GM23338 (cell line): ENCODE results near the gene CHSY1. TPM values are rescaled to one million over a fixed set of nuclear protein-coding genes. Genes with fewer than 3 reads are reported as not detected.

ENCODE experiments used
- ATAC-seq: fragments of 200-7000 bp; cut with Tn5 transposase; 3 replicates; pipeline ENCODE4 v1.9.1; 2020
- DNase-seq: peaks from one replicate; pipeline ENCODE4 v3.0.0-alpha.2; 2015; ENCODE audit warnings: low spot score
- H2AFZ ChIP-seq: fragments of 200-600 bp; sonication (generic); 2 replicates; pipeline ENCODE4 v1.8.0; 2016; ENCODE audit warnings: antibody characterized with exemption, mild to moderate bottlenecking, moderate library complexity
- H3F3A ChIP-seq: fragments of 200-600 bp; sonication (generic); replicated peaks from 2 replicates; pipeline ENCODE4 v1.8.0; 2017; ENCODE audit warnings: antibody characterized with exemption, mixed run types, low read depth
- H3K27ac ChIP-seq: fragments of 200-600 bp; sonication (generic); 2 replicates; pipeline ENCODE4 v1.6.1; 2016; ENCODE audit warnings: low read depth
- H3K27me3 ChIP-seq: fragments of 200-600 bp; sonication (generic); 2 replicates; pipeline ENCODE4 v1.8.0; 2016; ENCODE audit warnings: mild to moderate bottlenecking, mixed run types, moderate library complexity; ENCODE audit not compliant: insufficient read depth
- H3K36me3 ChIP-seq: fragments of 200-600 bp; sonication (generic); 2 replicates; pipeline ENCODE4 v1.8.0; 2016; ENCODE audit warnings: mild to moderate bottlenecking; ENCODE audit not compliant: insufficient read depth
- H3K4me1 ChIP-seq: fragments of 200-600 bp; sonication (generic); 2 replicates; pipeline ENCODE4 v1.8.0; 2016; ENCODE audit warnings: mild to moderate bottlenecking, moderate library complexity; ENCODE audit not compliant: insufficient read depth
- H3K4me2 ChIP-seq: fragments of 200-600 bp; sonication (generic); 2 replicates; pipeline ENCODE4 v1.7.1; 2017; ENCODE audit warnings: mixed run types
- H3K4me3 ChIP-seq: fragments of 200-600 bp; sonication (generic); 2 replicates; pipeline ENCODE4 v1.6.1; 2016; ENCODE audit warnings: mixed run types
- H3K79me2 ChIP-seq: fragments of 200-600 bp; sonication (generic); replicated peaks from 2 replicates; pipeline ENCODE4 v1.8.0; 2017; ENCODE audit warnings: mild to moderate bottlenecking; ENCODE audit not compliant: insufficient read depth
- H3K9me2 ChIP-seq: fragments of 200-600 bp; sonication (generic); 2 replicates; pipeline ENCODE4 v1.8.0; 2017; ENCODE audit not compliant: insufficient read depth
- H4K20me1 ChIP-seq: fragments of 200-600 bp; sonication (generic); replicated peaks from 2 replicates; pipeline ENCODE4 v1.8.0; 2017; ENCODE audit warnings: mild to moderate bottlenecking; ENCODE audit not compliant: insufficient read depth
- H3K27ac Mint-ChIP-seq: 2 replicates; pipeline ENCODE4 v1.8.0; 2020; ENCODE audit warnings: inconsistent platforms, mild to moderate bottlenecking, moderate library complexity, mixed read lengths
- H3K27me3 Mint-ChIP-seq: 3 replicates; pipeline ENCODE4 v1.8.0; 2022; ENCODE audit warnings: low read depth, mild to moderate bottlenecking, moderate library complexity, mixed read lengths, inconsistent platforms; ENCODE audit not compliant: insufficient read depth, poor library complexity
- H3K36me3 Mint-ChIP-seq: 3 replicates; pipeline ENCODE4 v1.8.0; 2021; ENCODE audit warnings: low read depth, mild to moderate bottlenecking, inconsistent platforms, moderate library complexity, mixed read lengths
- H3K4me1 Mint-ChIP-seq: 3 replicates; pipeline ENCODE4 v1.8.0; 2020; ENCODE audit warnings: mild to moderate bottlenecking, inconsistent platforms, mixed read lengths
- H3K4me3 Mint-ChIP-seq: 3 replicates; pipeline ENCODE4 v1.8.0; 2021; ENCODE audit warnings: moderate library complexity, mild to moderate bottlenecking, inconsistent platforms, mixed read lengths
- H3K9me3 Mint-ChIP-seq: 3 replicates; pipeline ENCODE4 v1.8.0; 2020; ENCODE audit warnings: moderate library complexity, mild to moderate bottlenecking, inconsistent platforms, mixed read lengths
- CREB1 ChIP-seq: fragments of 250-450 bp; sonication (Bioruptor Pico); IDR thresholded peaks from 2 replicates; pipeline ENCODE4 v1.5.0; 2020; ENCODE audit warnings: low read depth, mild to moderate bottlenecking, moderate library complexity
- CTCF ChIP-seq, 2 experiments: fragments of 200-600 bp in 1 of 2; sonication (generic) in 1 of 2; conservative IDR thresholded peaks; 2 replicates each; pipeline versions ENCODE4 v1.5.1 to v1.6.1; 2016 to 2017; ENCODE audit warnings: antibody characterized with exemption in 2 of 2, low read depth in 2 of 2, mild to moderate bottlenecking in 2 of 2, moderate library complexity in 1 of 2
- ETS1 ChIP-seq: IDR thresholded peaks from 2 replicates; pipeline ENCODE4 v1.6.1; 2016; ENCODE audit warnings: antibody characterized with exemption
- EZH2 ChIP-seq: fragments of 200-600 bp; sonication (generic); IDR thresholded peaks from one replicate; pipeline ENCODE4 v1.8.0; 2017; ENCODE audit warnings: antibody characterized with exemption, mild to moderate bottlenecking, low read depth; ENCODE audit not compliant: unreplicated experiment
- EZH2phosphoT487 ChIP-seq: fragments of 200-600 bp; sonication (generic); IDR thresholded peaks from one replicate; pipeline ENCODE4 v1.8.1; 2018; ENCODE audit warnings: antibody characterized with exemption; ENCODE audit not compliant: unreplicated experiment
- JUNB ChIP-seq: IDR thresholded peaks from one replicate; pipeline ENCODE4 v1.6.1; 2016; ENCODE audit warnings: antibody characterized with exemption; ENCODE audit not compliant: unreplicated experiment
- POLR2AphosphoS5 ChIP-seq: IDR thresholded peaks from 2 replicates; pipeline ENCODE4 v1.6.1; 2016; ENCODE audit warnings: antibody characterized with exemption, low read depth
- REST ChIP-seq: IDR thresholded peaks from one replicate; pipeline ENCODE4 v1.6.1; 2018; ENCODE audit warnings: antibody characterized with exemption; ENCODE audit not compliant: unreplicated experiment
- STAT1 ChIP-seq: IDR thresholded peaks from one replicate; pipeline ENCODE4 v1.6.1; 2016; ENCODE audit warnings: antibody characterized with exemption; ENCODE audit not compliant: unreplicated experiment
- ZNF331 ChIP-seq: fragments of 250-450 bp; sonication (Bioruptor Pico); IDR thresholded peaks from 2 replicates; pipeline ENCODE4 v1.5.0; 2020; ENCODE audit warnings: low read depth, mild to moderate bottlenecking, moderate library complexity
- polyA plus RNA-seq: library from polyadenylated mRNA; unstranded; fragments of >200 nt; fragmentation: Nextera tagmentation; extraction: Ambion mirVana; gene quantifications from 2 replicates; pipeline ENCODE4 v1.2.1, GENCODE V29; 2016
- total RNA-seq: library from RNA; depleted of rRNA; stranded (reverse); fragments of >200 nt; shearing (Covaris generic); gene quantifications from 2 replicates; pipeline ENCODE4 v1.2.3, GENCODE V29; 2014
- TF ChIP-seq, protein P1 (sequence below): fragments of 250-450 bp; sonication (Bioruptor Pico); IDR thresholded peaks from 2 replicates; pipeline ENCODE4 v1.5.0; 2020; ENCODE audit warnings: mild to moderate bottlenecking, moderate library complexity

Gene CHSY1
- total and polyA plus RNA-seq, 2 experiments from 2014 or later, result 9.8 to 47.7 TPM

- Mint-ChIP-seq H3K4me1 (peaks cover 30% of the 10 kb centered on the region), H3K36me3 (peaks cover 48% of the 10 kb centered on the region), H3K27ac (peak overlapping the region; percentile 20; the same call in 1 of the 2 replicates), H3K9me3 (no peaks in the 10 kb centered on the region), H3K27me3 (peaks cover 19% of the 10 kb centered on the region), H3K4me3 (no peak overlapping the region)
- Histone ChIP-seq H3K27ac (no peak overlapping the region), H3K4me2 (no peak overlapping the region), H2AFZ (no peak overlapping the region), H3K9me2 (no peaks in the 10 kb centered on the region), H3K79me2 (peaks cover 11% of the 10 kb centered on the region), H3K36me3 (no peaks in the 10 kb centered on the region), H3K4me1 (peaks cover 15% of the 10 kb centered on the region; the same call in 1 of the 2 replicates), H3F3A (peaks cover 11% of the 10 kb centered on the region), H4K20me1 (no peaks in the 10 kb centered on the region; the same call in 1 of the 2 replicates), H3K4me3 (no peak overlapping the region), H3K27me3 (no peaks in the 10 kb centered on the region)
- TF ChIP-seq EZH2phosphoT487 (no peak), ZNF331 (no peak), ETS1 (no peak), STAT1 (no peak), REST (no peak), JUNB (no peak), POLR2AphosphoS5 (no peak), EZH2 (no peak), CTCF (conservative IDR thresholded peaks at IDR 0.05; ENCODE audit: low read depth in 2 of 2) (no peak), CREB1 (no peak)
- TF ChIP-seq, protein P1, sequence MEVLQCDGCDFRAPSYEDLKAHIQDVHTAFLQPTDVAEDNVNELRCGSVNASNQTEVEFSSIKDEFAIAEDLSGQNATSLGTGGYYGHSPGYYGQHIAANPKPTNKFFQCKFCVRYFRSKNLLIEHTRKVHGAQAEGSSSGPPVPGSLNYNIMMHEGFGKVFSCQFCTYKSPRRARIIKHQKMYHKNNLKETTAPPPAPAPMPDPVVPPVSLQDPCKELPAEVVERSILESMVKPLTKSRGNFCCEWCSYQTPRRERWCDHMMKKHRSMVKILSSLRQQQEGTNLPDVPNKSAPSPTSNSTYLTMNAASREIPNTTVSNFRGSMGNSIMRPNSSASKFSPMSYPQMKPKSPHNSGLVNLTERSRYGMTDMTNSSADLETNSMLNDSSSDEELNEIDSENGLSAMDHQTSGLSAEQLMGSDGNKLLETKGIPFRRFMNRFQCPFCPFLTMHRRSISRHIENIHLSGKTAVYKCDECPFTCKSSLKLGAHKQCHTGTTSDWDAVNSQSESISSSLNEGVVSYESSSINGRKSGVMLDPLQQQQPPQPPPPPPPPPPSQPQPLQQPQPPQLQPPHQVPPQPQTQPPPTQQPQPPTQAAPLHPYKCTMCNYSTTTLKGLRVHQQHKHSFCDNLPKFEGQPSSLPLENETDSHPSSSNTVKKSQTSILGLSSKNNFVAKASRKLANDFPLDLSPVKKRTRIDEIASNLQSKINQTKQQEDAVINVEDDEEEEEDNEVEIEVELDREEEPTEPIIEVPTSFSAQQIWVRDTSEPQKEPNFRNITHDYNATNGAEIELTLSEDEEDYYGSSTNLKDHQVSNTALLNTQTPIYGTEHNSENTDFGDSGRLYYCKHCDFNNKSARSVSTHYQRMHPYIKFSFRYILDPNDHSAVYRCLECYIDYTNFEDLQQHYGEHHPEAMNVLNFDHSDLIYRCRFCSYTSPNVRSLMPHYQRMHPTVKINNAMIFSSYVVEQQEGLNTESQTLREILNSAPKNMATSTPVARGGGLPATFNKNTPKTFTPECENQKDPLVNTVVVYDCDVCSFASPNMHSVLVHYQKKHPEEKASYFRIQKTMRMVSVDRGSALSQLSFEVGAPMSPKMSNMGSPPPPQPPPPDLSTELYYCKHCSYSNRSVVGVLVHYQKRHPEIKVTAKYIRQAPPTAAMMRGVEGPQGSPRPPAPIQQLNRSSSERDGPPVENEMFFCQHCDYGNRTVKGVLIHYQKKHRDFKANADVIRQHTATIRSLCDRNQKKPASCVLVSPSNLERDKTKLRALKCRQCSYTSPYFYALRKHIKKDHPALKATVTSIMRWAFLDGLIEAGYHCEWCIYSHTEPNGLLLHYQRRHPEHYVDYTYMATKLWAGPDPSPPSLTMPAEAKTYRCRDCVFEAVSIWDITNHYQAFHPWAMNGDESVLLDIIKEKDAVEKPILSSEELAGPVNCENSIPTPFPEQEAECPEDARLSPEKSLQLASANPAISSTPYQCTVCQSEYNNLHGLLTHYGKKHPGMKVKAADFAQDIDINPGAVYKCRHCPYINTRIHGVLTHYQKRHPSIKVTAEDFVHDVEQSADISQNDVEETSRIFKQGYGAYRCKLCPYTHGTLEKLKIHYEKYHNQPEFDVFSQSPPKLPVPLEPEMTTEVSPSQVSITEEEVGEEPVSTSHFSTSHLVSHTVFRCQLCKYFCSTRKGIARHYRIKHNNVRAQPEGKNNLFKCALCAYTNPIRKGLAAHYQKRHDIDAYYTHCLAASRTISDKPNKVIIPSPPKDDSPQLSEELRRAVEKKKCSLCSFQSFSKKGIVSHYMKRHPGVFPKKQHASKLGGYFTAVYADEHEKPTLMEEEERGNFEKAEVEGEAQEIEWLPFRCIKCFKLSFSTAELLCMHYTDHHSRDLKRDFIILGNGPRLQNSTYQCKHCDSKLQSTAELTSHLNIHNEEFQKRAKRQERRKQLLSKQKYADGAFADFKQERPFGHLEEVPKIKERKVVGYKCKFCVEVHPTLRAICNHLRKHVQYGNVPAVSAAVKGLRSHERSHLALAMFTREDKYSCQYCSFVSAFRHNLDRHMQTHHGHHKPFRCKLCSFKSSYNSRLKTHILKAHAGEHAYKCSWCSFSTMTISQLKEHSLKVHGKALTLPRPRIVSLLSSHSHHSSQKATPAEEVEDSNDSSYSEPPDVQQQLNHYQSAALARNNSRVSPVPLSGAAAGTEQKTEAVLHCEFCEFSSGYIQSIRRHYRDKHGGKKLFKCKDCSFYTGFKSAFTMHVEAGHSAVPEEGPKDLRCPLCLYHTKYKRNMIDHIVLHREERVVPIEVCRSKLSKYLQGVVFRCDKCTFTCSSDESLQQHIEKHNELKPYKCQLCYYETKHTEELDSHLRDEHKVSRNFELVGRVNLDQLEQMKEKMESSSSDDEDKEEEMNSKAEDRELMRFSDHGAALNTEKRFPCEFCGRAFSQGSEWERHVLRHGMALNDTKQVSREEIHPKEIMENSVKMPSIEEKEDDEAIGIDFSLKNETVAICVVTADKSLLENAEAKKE, result no peak
- ATAC-seq, result no peak; the same call in 2 of the 3 replicates
- no peak for DNase-seq
Measured at GRCh38 chr15:101174152-101174920, 77.5 kb downstream of the CHSY1 start.
